GM19238 (cell line): ENCODE data around the gene UBN2.
"Not testable (repeated sequence)": the region's sequence is repeated elsewhere in the genome, so short reads cannot be mapped to it uniquely, and the experiment has no call there.

Experiments used
- DNase-seq: peaks from one replicate; pipeline ENCODE4 v3.0.0; 2011; ENCODE audit warnings: low spot score; ENCODE audit not compliant: insufficient read length

The UBN2 gene

GRCh38 chr7:139230774-139231512 lies at the start of gene UBN2:
Gene UBN2 (plus strand): TSS chr7:139231237. CDS start chr7:139231485, 248 bp downstream.
- DNase-seq, result peak; percentile 96

GRCh38 chr7:139181404-139181803 lies 49.6 kb upstream of the UBN2 start:
- DNase-seq, result no peak

- no peak for DNase-seq
Measured at GRCh38 chr7:139182363-139182762, 48.7 kb upstream of the UBN2 start.

GRCh38 chr7:139183251-139183650 lies 47.8 kb upstream of the UBN2 start:
- no peak for DNase-seq

- DNase-seq, result no peak
Measured at GRCh38 chr7:139183878-139184338, 47.1 kb upstream of the UBN2 start.

GRCh38 chr7:139186146-139186545 lies 44.9 kb upstream of the UBN2 start:
- DNase-seq, result no peak

- DNase-seq, result no peak
Measured at GRCh38 chr7:139189357-139189756, 41.7 kb upstream of the UBN2 start.

GRCh38 chr7:139192014-139192706 lies 38.9 kb upstream of the UBN2 start:
- no peak for DNase-seq

- no peak for DNase-seq
Measured at GRCh38 chr7:139200382-139200781, 30.7 kb upstream of the UBN2 start.

GRCh38 chr7:139203992-139204391 lies 27.0 kb upstream of the UBN2 start:
- DNase-seq, result no peak

- DNase-seq, result no peak
Measured at GRCh38 chr7:139205843-139206242, 25.2 kb upstream of the UBN2 start.

- no peak for DNase-seq
Measured at GRCh38 chr7:139212133-139212532, 18.9 kb upstream of the UBN2 start.

GRCh38 chr7:139213489-139213888 lies 17.5 kb upstream of the UBN2 start:
- not testable (repeated sequence) for DNase-seq

- DNase-seq, result no peak
Measured at GRCh38 chr7:139218173-139218572, 12.9 kb upstream of the UBN2 start.

- no peak for DNase-seq
Measured at GRCh38 chr7:139224219-139224618, 6.8 kb upstream of the UBN2 start.

GRCh38 chr7:139224836-139225235 lies 6.2 kb upstream of the UBN2 start:
- DNase-seq, result not testable (repeated sequence)

GRCh38 chr7:139225286-139226157 lies 5.5 kb upstream of the UBN2 start:
- not testable (repeated sequence) for DNase-seq

- not testable (repeated sequence) for DNase-seq
Measured at GRCh38 chr7:139226158-139226515, 4.9 kb upstream of the UBN2 start.

GRCh38 chr7:139226988-139227488 lies 4.0 kb upstream of the UBN2 start:
- DNase-seq, result not testable (repeated sequence)

GRCh38 chr7:139230023-139230422 lies 1.0 kb upstream of the UBN2 start:
- no peak for DNase-seq

- DNase-seq, result no peak
Measured at GRCh38 chr7:139230484-139230773, 608 bp upstream of the UBN2 start.
